Kidney epithelial cell (primary cell): ENCODE results near the gene HES4. TPM values are rescaled to one million over a fixed set of nuclear protein-coding genes. Genes with fewer than 3 reads are reported as not detected.

ENCODE experiments used
- DNase-seq: peaks from one replicate; pipeline ENCODE4 v3.0.0-alpha.2; 2010; ENCODE audit warnings: low read depth
- H3K27me3 ChIP-seq: 2 replicates; pipeline ENCODE4 v1.6.0; 2011; ENCODE audit warnings: low read length; ENCODE audit not compliant: control insufficient read depth, insufficient read depth
- H3K36me3 ChIP-seq: 2 replicates; pipeline ENCODE4 v1.5.1; 2011; ENCODE audit warnings: low read length; ENCODE audit not compliant: control insufficient read depth, insufficient read depth
- H3K4me3 ChIP-seq: 2 replicates; pipeline ENCODE4 v1.5.1; 2011; ENCODE audit warnings: low read depth, mild to moderate bottlenecking, control low read depth, low read length
- CTCF ChIP-seq: IDR thresholded peaks from 2 replicates; pipeline ENCODE4 v1.5.1; 2011; ENCODE audit warnings: mild to moderate bottlenecking, moderate library complexity, low read length, control low read depth, inconsistent platforms; ENCODE audit not compliant: insufficient read depth, poor library complexity, severe bottlenecking
- total RNA-seq: library from RNA; depleted of rRNA; stranded (reverse); fragments of >200 nt; gene quantifications from 2 replicates; pipeline ENCODE4 v1.2.3, GENCODE V29; 2015

The HES4 gene
- total RNA-seq, 1 donor from 2014 or later = 160 TPM

GRCh38 chr1:1024771-1025699 lies 25.1 kb upstream of the HES4 start:
- Histone ChIP-seq H3K4me3 (peak overlapping the region; percentile 22), H3K36me3 (peaks cover 3% of the 10 kb centered on the region), H3K27me3 (no peaks in the 10 kb centered on the region)
- no peak for TF ChIP-seq CTCF
- DNase-seq = no peak

GRCh38 chr1:1024149-1024770 lies 24.4 kb upstream of the HES4 start:
- TF ChIP-seq CTCF = no peak
- no peak for DNase-seq
- Histone ChIP-seq H3K36me3 (peaks cover 3% of the 10 kb centered on the region), H3K27me3 (no peaks in the 10 kb centered on the region), H3K4me3 (no peak overlapping the region)

GRCh38 chr1:1023700-1024099 lies 23.8 kb upstream of the HES4 start:
- Histone ChIP-seq H3K36me3 (peaks cover 3% of the 10 kb centered on the region), H3K27me3 (no peaks in the 10 kb centered on the region), H3K4me3 (no peak overlapping the region)
- DNase-seq = no peak
- TF ChIP-seq CTCF = no peak

- H3K4me3 ChIP-seq = peak overlapping the region; percentile 16
- peaks cover 3% of the 10 kb centered on the region for H3K36me3 ChIP-seq
- H3K27me3 ChIP-seq = no peaks in the 10 kb centered on the region
- no peak for DNase-seq
- TF ChIP-seq CTCF = no peak
Measured at GRCh38 chr1:1022302-1023009, 22.6 kb upstream of the HES4 start.

- Histone ChIP-seq H3K4me3 (peak overlapping the region; percentile 84), H3K27me3 (no peaks in the 10 kb centered on the region), H3K36me3 (peaks cover 3% of the 10 kb centered on the region)
- no peak for TF ChIP-seq CTCF
- DNase-seq = no peak
Measured at GRCh38 chr1:1021920-1022259, 22.0 kb upstream of the HES4 start.
